ENCODE measurements around the gene ZP4. TPM values are rescaled to one million over a fixed set of nuclear protein-coding genes. Genes with fewer than 3 reads are reported as not detected.

Gene ZP4
- total RNA-seq, 2 experiments from 2014 or later: not detected

DNA sequence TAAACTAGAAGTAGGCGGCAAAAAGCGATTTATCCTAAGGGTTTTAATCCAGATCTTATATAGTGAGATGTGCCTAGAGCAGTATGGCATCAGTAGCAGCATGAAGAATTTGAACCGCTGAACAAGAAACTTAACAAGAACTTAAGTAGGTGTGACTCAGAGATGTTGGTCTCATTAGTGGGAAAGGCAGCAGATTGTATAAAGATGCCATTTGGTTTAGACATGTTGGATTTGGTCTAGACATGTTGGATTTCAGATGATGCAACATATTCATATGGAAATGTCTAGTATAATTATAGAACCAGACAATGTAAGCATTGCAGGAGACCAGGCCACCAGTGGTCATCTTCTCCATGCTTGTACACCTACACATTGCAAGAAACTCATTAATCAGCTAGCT, 42.1 kb upstream of the ZP4 start:
- no peaks in the 10 kb centered on the region for H3K4me1 ChIP-seq (ENCODE audit: insufficient read depth, low read length)
- Mint-ChIP-seq H3K4me1 (ENCODE audit: low read depth) (no peaks in the 10 kb centered on the region), H3K27ac (no peak overlapping the region), H3K4me3 (no peak overlapping the region), H3K36me3 (ENCODE audit: low read depth) (no peaks in the 10 kb centered on the region), H3K27me3 (no peaks in the 10 kb centered on the region), H3K9me3 (peaks cover 5% of the 10 kb centered on the region)
- ChIA-PET POLR2A (no interaction called here), CTCF (no interaction called here)
- no peaks in the 10 kb centered on the region for H3K36me3 ChIP-seq (ENCODE audit: insufficient read depth, low read length)
- no peaks in the 10 kb centered on the region for H3K9me3 ChIP-seq (ENCODE audit: control insufficient read depth in 1 of 2, insufficient read depth in 1 of 2, low read length in 2 of 2)
- H3K27me3 ChIP-seq (ENCODE audit: control insufficient read depth in 1 of 2, insufficient read depth in 2 of 2, low read length in 2 of 2): no peaks in the 10 kb centered on the region
- no peak overlapping the region for H3K27ac ChIP-seq (ENCODE audit: low read depth in 1 of 2, low read length in 2 of 2)
- DNase-seq: no peak
- no peak overlapping the region for H3K4me3 ChIP-seq (ENCODE audit: low read length)
- no peak for ATAC-seq (ENCODE audit: poor library complexity)
- TF ChIP-seq, protein P1, sequence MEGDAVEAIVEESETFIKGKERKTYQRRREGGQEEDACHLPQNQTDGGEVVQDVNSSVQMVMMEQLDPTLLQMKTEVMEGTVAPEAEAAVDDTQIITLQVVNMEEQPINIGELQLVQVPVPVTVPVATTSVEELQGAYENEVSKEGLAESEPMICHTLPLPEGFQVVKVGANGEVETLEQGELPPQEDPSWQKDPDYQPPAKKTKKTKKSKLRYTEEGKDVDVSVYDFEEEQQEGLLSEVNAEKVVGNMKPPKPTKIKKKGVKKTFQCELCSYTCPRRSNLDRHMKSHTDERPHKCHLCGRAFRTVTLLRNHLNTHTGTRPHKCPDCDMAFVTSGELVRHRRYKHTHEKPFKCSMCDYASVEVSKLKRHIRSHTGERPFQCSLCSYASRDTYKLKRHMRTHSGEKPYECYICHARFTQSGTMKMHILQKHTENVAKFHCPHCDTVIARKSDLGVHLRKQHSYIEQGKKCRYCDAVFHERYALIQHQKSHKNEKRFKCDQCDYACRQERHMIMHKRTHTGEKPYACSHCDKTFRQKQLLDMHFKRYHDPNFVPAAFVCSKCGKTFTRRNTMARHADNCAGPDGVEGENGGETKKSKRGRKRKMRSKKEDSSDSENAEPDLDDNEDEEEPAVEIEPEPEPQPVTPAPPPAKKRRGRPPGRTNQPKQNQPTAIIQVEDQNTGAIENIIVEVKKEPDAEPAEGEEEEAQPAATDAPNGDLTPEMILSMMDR (IDR thresholded peaks at IDR 0.05): no peak
- intact Hi-C loops (cut with DNase I, micrococcal nuclease): no loop called here

DNA sequence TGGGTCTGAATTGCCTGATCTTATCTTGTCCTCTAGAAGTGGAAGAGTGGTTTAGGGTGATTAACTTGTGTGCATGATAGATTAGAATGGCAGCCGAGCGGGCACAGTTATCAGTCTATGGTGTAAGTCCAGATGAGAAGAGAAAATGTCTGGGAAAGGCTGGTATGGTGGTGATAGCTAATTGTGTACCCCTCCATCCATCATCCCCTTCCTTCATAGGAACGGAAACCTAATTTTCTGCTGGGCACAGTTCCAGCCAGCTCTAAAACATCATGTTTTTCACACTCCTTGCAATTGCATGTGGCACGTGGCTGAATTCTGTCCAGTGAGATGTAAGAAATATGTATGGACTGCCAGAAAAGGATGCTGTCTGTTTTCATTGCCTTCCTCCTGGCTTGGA, 40.9 kb upstream of the ZP4 start:
- intact Hi-C loops (cut with DNase I, micrococcal nuclease): no loop called here
- CTCF ChIA-PET: no interaction called here

DNA sequence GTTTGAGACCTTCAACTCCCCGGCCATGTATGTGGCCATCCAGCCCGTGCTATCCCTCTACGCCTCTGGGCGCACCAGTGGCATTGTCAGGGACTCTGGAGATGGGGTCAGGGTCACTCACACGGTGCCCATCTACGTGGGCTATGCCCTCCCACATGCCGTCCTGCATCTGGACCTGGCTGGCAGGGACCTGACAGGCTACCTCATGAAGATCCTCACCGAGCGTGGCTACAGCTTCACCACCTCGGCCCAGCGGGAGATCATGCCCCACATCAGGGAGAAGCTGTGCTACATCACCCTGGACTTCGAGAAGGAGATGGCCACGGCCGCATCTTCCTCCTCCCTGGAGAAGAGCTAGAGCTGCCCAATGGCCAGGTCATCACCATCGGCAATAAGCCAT, 36.5 kb upstream of the ZP4 start:
- ChIA-PET CTCF (no interaction called here), POLR2A (no interaction called here)
- Histone ChIP-seq H3K36me3 (ENCODE audit: insufficient read depth, low read length) (no peaks in the 10 kb centered on the region), H3K4me3 (ENCODE audit: low read length) (no peak overlapping the region), H3K27ac (ENCODE audit: low read depth in 1 of 2, low read length in 2 of 2) (no peak overlapping the region), H3K4me1 (ENCODE audit: insufficient read depth, low read length) (no peaks in the 10 kb centered on the region), H3K27me3 (ENCODE audit: control insufficient read depth in 1 of 2, insufficient read depth in 2 of 2, low read length in 2 of 2) (no peaks in the 10 kb centered on the region), H3K9me3 (ENCODE audit: control insufficient read depth in 1 of 2, insufficient read depth in 1 of 2, low read length in 2 of 2) (peaks cover 0 to 9% of the 10 kb centered on the region in 2 experiments)
- peaks cover 2% of the 10 kb centered on the region for H3K9me3 Mint-ChIP-seq
- intact Hi-C loops (cut with DNase I, micrococcal nuclease): no loop called here
- ATAC-seq (ENCODE audit: poor library complexity): no peak
- H3K4me1 Mint-ChIP-seq (ENCODE audit: low read depth): no peaks in the 10 kb centered on the region
- H3K4me3 Mint-ChIP-seq: no peak overlapping the region
- no peak overlapping the region for H3K27ac Mint-ChIP-seq
- H3K36me3 Mint-ChIP-seq (ENCODE audit: low read depth): no peaks in the 10 kb centered on the region
- H3K27me3 Mint-ChIP-seq: no peaks in the 10 kb centered on the region
- DNase-seq: no peak
- TF ChIP-seq, protein P1 (IDR thresholded peaks at IDR 0.05): no peak

More for the DNA sequence above, 40.9 kb upstream of the ZP4 start:
- Mint-ChIP-seq H3K4me3 (no peak overlapping the region), H3K36me3 (ENCODE audit: low read depth) (no peaks in the 10 kb centered on the region), H3K4me1 (ENCODE audit: low read depth) (no peaks in the 10 kb centered on the region), H3K27ac (no peak overlapping the region), H3K27me3 (no peaks in the 10 kb centered on the region), H3K9me3 (peaks cover 2% of the 10 kb centered on the region)
- Histone ChIP-seq H3K36me3 (ENCODE audit: insufficient read depth, low read length) (no peaks in the 10 kb centered on the region), H3K27me3 (ENCODE audit: control insufficient read depth in 1 of 2, insufficient read depth in 2 of 2, low read length in 2 of 2) (no peaks in the 10 kb centered on the region), H3K4me1 (ENCODE audit: insufficient read depth, low read length) (no peaks in the 10 kb centered on the region), H3K27ac (ENCODE audit: low read depth in 1 of 2, low read length in 2 of 2) (no peak overlapping the region), H3K9me3 (ENCODE audit: control insufficient read depth in 1 of 2, insufficient read depth in 1 of 2, low read length in 2 of 2) (peaks cover 0 to 9% of the 10 kb centered on the region in 2 experiments), H3K4me3 (ENCODE audit: low read length) (no peak overlapping the region)
- DNase-seq: no peak
- ATAC-seq (ENCODE audit: poor library complexity): no peak
- POLR2A ChIA-PET: no interaction called here
- TF ChIP-seq, protein P1 (IDR thresholded peaks at IDR 0.05): no peak
